H1 (cell line): ENCODE data around the gene FAM131C. TPM values are rescaled to one million over a fixed set of nuclear protein-coding genes. Genes with fewer than 3 reads are reported as not detected.

Experiments
- CTCF ChIA-PET: fragments of 300-600 bp; sonication (Branson Sonifier 250); formaldehyde crosslinking; loops from one replicate; lab custom pipeline; 2021; ENCODE audit not compliant: partially characterized antibody; lab: Charles Lee
- POLR2A ChIA-PET: fragments of 300-600 bp; sonication (Branson Sonifier 250); formaldehyde crosslinking; loops from one replicate; lab custom pipeline; 2021; ENCODE audit warnings: inconsistent platforms; ENCODE audit not compliant: partially characterized antibody; lab: Charles Lee
- DNase-seq, 2 experiments: peaks; one replicate each; pipeline versions ENCODE4 v3.0.0 to v3.0.0-alpha.2; 2010 to 2022; ENCODE audit warnings: low spot score in 2 of 2, low read depth in 1 of 2, mixed read lengths in 1 of 2
- FAIRE-seq: peaks from 2 replicates; lab custom pipeline; 2011; peaks lifted over from hg19 to GRCh38; lab: Jason Lieb, UNC
- H2AFZ ChIP-seq: 2 replicates; pipeline ENCODE4 v1.8.1; 2012; ENCODE audit warnings: low read length, inconsistent platforms
- H2AK5ac ChIP-seq: 2 replicates; pipeline ENCODE4 v1.6.1; 2013; ENCODE audit warnings: low read depth, low read length
- H2BK120ac ChIP-seq: replicated peaks from 2 replicates; pipeline ENCODE3; 2013; ENCODE audit warnings: low read depth, low read length, inconsistent platforms
- H2BK12ac ChIP-seq: 2 replicates; pipeline ENCODE4 v1.6.1; 2013; ENCODE audit warnings: low read depth, low read length
- H2BK15ac ChIP-seq: 2 replicates; pipeline ENCODE4 v1.6.1; 2013; ENCODE audit warnings: low read length
- H2BK20ac ChIP-seq: 2 replicates; pipeline ENCODE4 v1.6.1; 2013; ENCODE audit warnings: low read length
- H2BK5ac ChIP-seq: 2 replicates; pipeline ENCODE4 v1.6.1; 2013; ENCODE audit warnings: low read depth, low read length
- H3K14ac ChIP-seq: 2 replicates; pipeline ENCODE4 v1.6.1; 2013; ENCODE audit warnings: inconsistent platforms; ENCODE audit not compliant: insufficient read length
- H3K18ac ChIP-seq: 2 replicates; pipeline ENCODE4 v1.6.1; 2013; ENCODE audit warnings: low read length; ENCODE audit errors: extremely low read depth
- H3K23ac ChIP-seq: 2 replicates; pipeline ENCODE4 v1.6.1; 2013; ENCODE audit warnings: inconsistent platforms; ENCODE audit not compliant: insufficient read length
- H3K23me2 ChIP-seq: 2 replicates; pipeline ENCODE4 v1.6.1; 2013; ENCODE audit warnings: low read depth, low read length
- H3K27ac ChIP-seq: 2 replicates; pipeline ENCODE4 v1.6.1; 2011; ENCODE audit warnings: low read depth, low read length, inconsistent platforms
- H3K27me3 ChIP-seq, 4 experiments: replicated peaks in 1 of 4; 1 replicate in 1 of 4; 2 replicates in 3 of 4; pipeline versions ENCODE4 v1.6.1 to v1.8.1; 2011 to 2013; ENCODE audit warnings: low read length in 3 of 4, mild to moderate bottlenecking in 3 of 4, inconsistent platforms in 2 of 4, mixed read lengths in 2 of 4, moderate library complexity in 1 of 4; ENCODE audit not compliant: control insufficient read depth in 3 of 4, insufficient read depth in 3 of 4; ENCODE audit errors: extremely low read depth in 1 of 4
- H3K36me3 ChIP-seq, 4 experiments: 2 replicates each; pipeline versions ENCODE4 v1.6.1 to v1.8.1; 2011 to 2013; ENCODE audit warnings: mild to moderate bottlenecking in 4 of 4, low read length in 3 of 4, moderate library complexity in 2 of 4, control low read depth in 1 of 4, inconsistent platforms in 1 of 4; ENCODE audit not compliant: insufficient read depth in 4 of 4, control insufficient read depth in 2 of 4
- H3K4ac ChIP-seq: replicated peaks from 2 replicates; pipeline ENCODE3; 2013; ENCODE audit warnings: low read length, low read depth, mixed read lengths, inconsistent platforms; ENCODE audit not compliant: insufficient read length
- H3K4me1 ChIP-seq, 4 experiments: replicated peaks in 1 of 4; 1 replicate in 1 of 4; 2 replicates in 3 of 4; pipeline versions ENCODE4 v1.6.1 to v1.8.1; 2011 to 2013; ENCODE audit warnings: low read length in 3 of 4, inconsistent platforms in 2 of 4, mixed read lengths in 1 of 4; ENCODE audit not compliant: insufficient read depth in 4 of 4, control insufficient read depth in 3 of 4
- H3K4me2 ChIP-seq, 2 experiments: 2 replicates each; pipeline versions ENCODE4 v1.6.1 to v1.8.1; 2011 to 2013; ENCODE audit warnings: low read depth in 2 of 2, low read length in 2 of 2, control low read depth in 1 of 2, inconsistent platforms in 1 of 2, mild to moderate bottlenecking in 1 of 2; ENCODE audit not compliant: insufficient read depth in 1 of 2
- H3K4me3 ChIP-seq, 4 experiments: fragments of 200-600, 300-600 bp in 1 of 4; sonication (generic), shearing (Covaris generic), sonication (Bioruptor Twin) in 1 of 4; 2 replicates each; pipeline versions ENCODE4 v1.5.1 to v1.8.1; 2011 to 2016; ENCODE audit warnings: low read length in 4 of 4, low read depth in 3 of 4, control low read depth in 2 of 4, inconsistent platforms in 2 of 4, mild to moderate bottlenecking in 2 of 4, mixed read lengths in 1 of 4, moderate library complexity in 1 of 4; ENCODE audit not compliant: insufficient read depth in 2 of 4; ENCODE audit errors: extremely low read depth in 1 of 4
- H3K56ac ChIP-seq: replicated peaks from 2 replicates; pipeline ENCODE3; 2013; ENCODE audit warnings: low read depth, mild to moderate bottlenecking, mixed read lengths, low read length, inconsistent platforms; ENCODE audit not compliant: insufficient read length
- H3K79me1 ChIP-seq: 2 replicates; pipeline ENCODE4 v1.6.1; 2013; ENCODE audit warnings: low read depth, low read length, control low read depth
- H3K79me2 ChIP-seq, 2 experiments: 2 replicates each; pipeline versions ENCODE4 v1.6.1 to v1.8.1; 2012 to 2013; ENCODE audit warnings: low read length in 2 of 2, mild to moderate bottlenecking in 2 of 2, inconsistent platforms in 1 of 2; ENCODE audit not compliant: insufficient read depth in 2 of 2, control insufficient read depth in 1 of 2
- H3K9ac ChIP-seq, 4 experiments: replicated peaks in 1 of 4; 1 replicate in 1 of 4; 2 replicates in 3 of 4; pipeline versions ENCODE4 v1.6.1 to v1.8.1; 2011 to 2013; ENCODE audit warnings: low read depth in 3 of 4, low read length in 3 of 4, control low read depth in 2 of 4, mild to moderate bottlenecking in 2 of 4, moderate library complexity in 2 of 4, inconsistent platforms in 1 of 4; ENCODE audit errors: extremely low read depth in 1 of 4
- H3K9me3 ChIP-seq, 2 experiments: 2 replicates each; pipeline versions ENCODE4 v1.6.1 to v1.8.1; 2012 to 2013; ENCODE audit warnings: mild to moderate bottlenecking in 2 of 2, moderate library complexity in 2 of 2, control low read depth in 1 of 2, inconsistent platforms in 1 of 2, low read depth in 1 of 2, low read length in 1 of 2, mixed read lengths in 1 of 2; ENCODE audit not compliant: insufficient read depth in 2 of 2
- H4K20me1 ChIP-seq, 2 experiments: replicated peaks in 1 of 2; 2 replicates each; pipeline versions ENCODE3 to v1.8.1; 2011 to 2013; ENCODE audit warnings: inconsistent platforms in 2 of 2, low read length in 2 of 2, mild to moderate bottlenecking in 1 of 2; ENCODE audit not compliant: insufficient read depth in 2 of 2, control insufficient read depth in 1 of 2
- H4K5ac ChIP-seq: 2 replicates; pipeline ENCODE4 v1.6.1; 2013; ENCODE audit warnings: low read length, low read depth, mixed read lengths, inconsistent platforms; ENCODE audit not compliant: insufficient read length
- H4K8ac ChIP-seq: 2 replicates; pipeline ENCODE4 v1.8.0; 2013; ENCODE audit warnings: mild to moderate bottlenecking, moderate library complexity, low read length, inconsistent platforms; ENCODE audit not compliant: insufficient read depth; ENCODE audit errors: extremely low read depth
- H4K91ac ChIP-seq: replicated peaks from 2 replicates; pipeline ENCODE3; 2013; ENCODE audit warnings: low read length, mixed read lengths, inconsistent platforms; ENCODE audit not compliant: insufficient read length
- BRCA1 ChIP-seq: IDR thresholded peaks from 2 replicates; pipeline ENCODE4 v1.6.1; 2012; ENCODE audit warnings: low read depth, low read length, improper control_type of control experiment
- CEBPB ChIP-seq: IDR thresholded peaks from 2 replicates; pipeline ENCODE4 v1.6.1; 2012; ENCODE audit warnings: low read depth, low read length
- EZH2 ChIP-seq: fragments of 200-600 bp; sonication (generic); IDR thresholded peaks from 2 replicates; pipeline ENCODE4 v1.7.1; 2012; ENCODE audit warnings: low read depth, mild to moderate bottlenecking, moderate library complexity, low read length, inconsistent platforms; ENCODE audit not compliant: severe bottlenecking
- HDAC6 ChIP-seq: IDR thresholded peaks from one replicate; pipeline ENCODE4 v1.7.1; 2012; ENCODE audit warnings: low read depth, mild to moderate bottlenecking, inconsistent platforms, low read length, moderate library complexity
- KDM1A ChIP-seq: fragments of 200-600, 300-600 bp; sonication (generic); IDR thresholded peaks from 2 replicates; pipeline ENCODE4 v1.7.1; 2016; ENCODE audit warnings: mild to moderate bottlenecking, low read length, borderline replicate concordance
- POLR2AphosphoS5 ChIP-seq: IDR thresholded peaks from 2 replicates; pipeline ENCODE4 v1.6.1; 2011; ENCODE audit warnings: low read depth, low read length
- SAP30 ChIP-seq: fragments of 300-600 bp; sonication (generic); IDR thresholded peaks from 2 replicates; pipeline ENCODE4 v1.7.1; 2012; ENCODE audit warnings: low read length, moderate library complexity, mild to moderate bottlenecking, inconsistent platforms; ENCODE audit not compliant: insufficient read depth, insufficient replicate concordance
- TAF1 ChIP-seq: IDR thresholded peaks from 2 replicates; pipeline ENCODE4 v1.6.1; 2011; ENCODE audit warnings: mild to moderate bottlenecking, low read depth, low read length
- TBP ChIP-seq: IDR thresholded peaks from 2 replicates; pipeline ENCODE4 v1.6.1; 2011; ENCODE audit warnings: low read depth, low read length, improper control_type of control experiment
- ZNF274 ChIP-seq: IDR thresholded peaks from 2 replicates; pipeline ENCODE4 v1.7.0; 2012; ENCODE audit warnings: low read length, borderline replicate concordance; ENCODE audit errors: extremely low read depth
- WGBS, 2 experiments: shearing (Covaris generic) in 1 of 2; methylation state at CpG; one replicate each; pipeline versions ENCODE4 v1.1.6 to v1.1.7; 2013 to 2015; ENCODE audit warnings: low lambda C conversion rate in 2 of 2, mixed read lengths in 2 of 2, inconsistent platforms in 1 of 2, low coverage in 1 of 2, missing lambda C conversion rate in 1 of 2; ENCODE audit not compliant: insufficient replicate concordance in 2 of 2, insufficient coverage in 1 of 2, insufficient read length in 1 of 2; ENCODE audit errors: extremely low coverage in 1 of 2, missing lambda C conversion rate in 1 of 2; 5-methylcytosine and 5-hydroxymethylcytosine counted together
- polyA plus RNA-seq, 7 experiments: library from polyadenylated mRNA; depleted of rRNA in 3 of 7; stranded (reverse) in 5 of 7; unstranded in 2 of 7; fragments of >200 nt in 5 of 7; fragments of 200-250 nt in 2 of 7; gene quantifications; 1 replicate in 5 of 7; 2 replicates in 1 of 7; 4 replicates in 1 of 7; pipeline versions ENCODE4 v1.2.1 to v1.2.3, GENCODE V29; 2011 to 2013; ENCODE audit warnings: missing spikeins in 2 of 7, mixed read lengths in 2 of 7
- total RNA-seq: library from RNA; stranded (reverse); fragmentation: NEBNext Ultra II Directional; extraction: Animal tissue kit (Norgen Biotek cat#: 25700); gene quantifications from 2 replicates; pipeline ENCODE4 v1.2.1, GENCODE V29; 2021
- TF ChIP-seq, protein P1 (sequence below): IDR thresholded peaks from 2 replicates; pipeline ENCODE4 v1.6.1; 2011; ENCODE audit warnings: low read depth, mild to moderate bottlenecking, low read length; ENCODE audit not compliant: insufficient read depth

The FAM131C gene
- total and polyA plus RNA-seq, 2 of the 8 experiments (the other 6 are each of a cell fraction or from before 2014, with no cell fraction given) = 0.73 to 0.78 TPM

DNA sequence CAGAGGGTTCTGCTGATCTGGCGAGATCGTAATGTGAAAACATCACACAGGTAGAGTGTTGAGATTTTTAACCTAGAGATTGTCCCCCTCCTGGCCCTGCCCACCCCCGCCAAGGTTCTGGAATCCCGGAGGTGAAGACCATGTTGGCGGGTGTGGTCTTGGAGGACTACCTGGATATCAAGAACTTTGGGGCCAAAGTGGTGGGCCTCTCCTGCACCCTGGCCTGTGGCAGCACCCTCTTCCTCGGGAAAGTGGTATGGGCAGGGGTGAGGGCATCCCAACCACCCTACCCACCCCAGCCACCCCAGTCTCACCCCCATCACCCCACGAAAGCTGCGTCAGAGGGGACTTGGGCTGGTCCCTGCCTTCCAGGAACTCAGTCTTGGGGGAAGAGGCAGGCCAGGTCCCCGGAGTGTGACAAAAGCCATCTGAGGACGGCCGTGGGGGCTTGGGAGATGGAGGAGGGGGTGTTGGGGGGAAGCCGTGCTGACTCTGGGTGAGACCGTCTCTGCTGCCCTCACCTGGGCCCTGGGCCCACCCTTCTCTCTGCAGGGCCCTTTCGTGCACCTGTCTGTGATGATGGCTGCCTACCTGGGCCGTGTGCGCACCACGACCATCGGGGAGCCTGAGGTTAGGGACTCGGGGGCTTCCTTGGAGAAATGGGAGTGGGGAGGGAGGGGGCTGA lies 25.5 kb downstream of the FAM131C start:
- no peak overlapping the region for H4K91ac ChIP-seq
- no peak overlapping the region for H2BK20ac ChIP-seq
- no peaks in the 10 kb centered on the region for H3K36me3 ChIP-seq
- no peak overlapping the region for H3K4ac ChIP-seq
- peaks cover 0 to 6% (median 0%) of the 10 kb centered on the region in 4 experiments; a peak in 1 of 7 replicates for H3K27me3 ChIP-seq
- FAIRE-seq (no peak), DNase-seq (no peak)
- H3K18ac ChIP-seq = peak overlapping the region; percentile 78
- ChIA-PET CTCF (interaction anchor here (0.6 to 5.6 kb wide), 10 partner anchors 8 to 148 kb away, joined by 3 to 41 read pairs (median 5); partner anchors contain the start of gene HSPB7), POLR2A (interaction anchor here (0.8 to 0.9 kb wide), 3 partner anchors 11 to 34 kb away, joined by 3 to 4 read pairs (median 4); no protein-coding TSS in a partner anchor)
- no peak overlapping the region for H3K23ac ChIP-seq
- no peaks in the 10 kb centered on the region for H3K9me3 ChIP-seq
- TF ChIP-seq ZNF274 (no peak), BRCA1 (no peak), CEBPB (no peak), POLR2AphosphoS5 (no peak), HDAC6 (no peak), EZH2 (no peak), KDM1A (no peak), SAP30 (no peak), TBP (no peak), TAF1 (no peak)
- TF ChIP-seq, protein P1, sequence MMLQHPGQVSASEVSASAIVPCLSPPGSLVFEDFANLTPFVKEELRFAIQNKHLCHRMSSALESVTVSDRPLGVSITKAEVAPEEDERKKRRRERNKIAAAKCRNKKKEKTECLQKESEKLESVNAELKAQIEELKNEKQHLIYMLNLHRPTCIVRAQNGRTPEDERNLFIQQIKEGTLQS = no peak
- H3K79me2 ChIP-seq = no peaks in the 10 kb centered on the region
- peaks cover 4% of the 10 kb centered on the region for H3K23me2 ChIP-seq
- H3K4me1 ChIP-seq = peaks cover 0 to 22% (median 5%) of the 10 kb centered on the region in 4 experiments; a peak in 6 of 7 replicates
- no peak overlapping the region for H2BK120ac ChIP-seq
- H3K4me3 ChIP-seq = peak overlapping the region; percentile 44 to 68 (median 67)
- 48% methylated on average over 15 of the region's 19 CpGs; no CpG with 5 or more reads in 1 of the 2 experiments for WGBS, 2 experiments
- H3K79me1 ChIP-seq = no peaks in the 10 kb centered on the region
- peak overlapping the region; percentile 39; the same call in 1 of the 2 replicates for H2BK12ac ChIP-seq
- H2BK15ac ChIP-seq = no peak overlapping the region
- H4K5ac ChIP-seq = no peak overlapping the region
- H4K8ac ChIP-seq = no peak overlapping the region
- no peak overlapping the region for H2AK5ac ChIP-seq
- H3K56ac ChIP-seq = no peak overlapping the region
- H4K20me1 ChIP-seq = no peaks in the 10 kb centered on the region
- H3K14ac ChIP-seq = no peak overlapping the region
- peak overlapping the region; percentile 81 to 88 for H3K4me2 ChIP-seq
- H2BK5ac ChIP-seq = no peak overlapping the region
- H3K9ac ChIP-seq = no peak overlapping the region
- no peak overlapping the region for H2AFZ ChIP-seq
- no peak overlapping the region for H3K27ac ChIP-seq
